ENCODE measurements around the gene ARMC3.
"Not testable (repeated sequence)": the region's sequence is repeated elsewhere in the genome, so short reads cannot be mapped to it uniquely, and the experiment has no call there.

ARMC3 gene

DNA sequence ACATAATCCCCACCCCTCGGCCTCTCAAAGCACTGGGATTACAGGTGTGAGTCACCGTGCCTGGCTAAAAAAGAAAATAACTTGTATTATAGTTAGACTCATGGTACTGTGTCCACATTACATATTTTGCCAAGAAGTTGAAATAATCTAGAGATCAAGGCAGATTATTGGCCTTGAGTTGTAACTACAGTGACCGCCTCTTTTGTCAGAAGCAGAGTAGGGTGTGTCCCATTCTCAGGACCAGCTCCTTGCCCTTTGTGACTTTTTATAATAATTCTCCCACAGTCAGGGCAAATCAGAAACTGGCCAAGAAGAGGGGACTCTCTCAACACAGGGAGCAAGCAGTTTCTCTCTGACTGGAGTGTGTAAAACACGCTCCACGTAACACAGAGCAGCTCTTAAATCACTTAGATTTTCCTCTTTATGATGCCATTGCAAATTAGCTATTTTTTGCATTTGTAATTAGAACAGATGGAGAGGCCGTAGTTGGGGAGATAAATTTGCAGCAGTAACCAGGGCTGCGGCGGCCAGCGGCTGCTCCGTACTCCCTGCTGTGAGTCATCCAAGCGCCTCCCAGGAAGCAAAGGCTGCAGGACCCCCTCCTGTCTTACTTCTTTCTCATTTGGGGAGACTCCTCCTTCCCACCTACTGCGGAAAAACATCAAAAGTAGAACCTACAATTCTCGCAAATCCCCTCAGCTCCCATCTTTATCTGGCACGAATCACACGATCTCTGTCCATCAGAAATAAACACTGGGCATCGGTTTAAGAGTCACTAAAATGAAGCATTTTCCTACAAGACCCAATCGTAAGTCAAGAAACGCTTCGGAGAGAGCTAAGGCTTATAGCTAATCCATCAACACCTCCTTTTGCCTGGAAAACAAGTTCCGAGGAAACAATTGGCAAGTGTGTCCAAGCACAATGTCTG lies 135.5 kb downstream of the ARMC3 start:
- no peak for DNase-seq
- Mint-ChIP-seq H3K36me3 (ENCODE audit: low read depth) (no peaks in the 10 kb centered on the region), H3K9me3 (peaks cover 9% of the 10 kb centered on the region), H3K27me3 (peaks cover 1% of the 10 kb centered on the region), H3K4me1 (no peaks in the 10 kb centered on the region), H3K4me3 (no peak overlapping the region), H3K27ac (no peak overlapping the region)
- ATAC-seq, result no peak

DNA sequence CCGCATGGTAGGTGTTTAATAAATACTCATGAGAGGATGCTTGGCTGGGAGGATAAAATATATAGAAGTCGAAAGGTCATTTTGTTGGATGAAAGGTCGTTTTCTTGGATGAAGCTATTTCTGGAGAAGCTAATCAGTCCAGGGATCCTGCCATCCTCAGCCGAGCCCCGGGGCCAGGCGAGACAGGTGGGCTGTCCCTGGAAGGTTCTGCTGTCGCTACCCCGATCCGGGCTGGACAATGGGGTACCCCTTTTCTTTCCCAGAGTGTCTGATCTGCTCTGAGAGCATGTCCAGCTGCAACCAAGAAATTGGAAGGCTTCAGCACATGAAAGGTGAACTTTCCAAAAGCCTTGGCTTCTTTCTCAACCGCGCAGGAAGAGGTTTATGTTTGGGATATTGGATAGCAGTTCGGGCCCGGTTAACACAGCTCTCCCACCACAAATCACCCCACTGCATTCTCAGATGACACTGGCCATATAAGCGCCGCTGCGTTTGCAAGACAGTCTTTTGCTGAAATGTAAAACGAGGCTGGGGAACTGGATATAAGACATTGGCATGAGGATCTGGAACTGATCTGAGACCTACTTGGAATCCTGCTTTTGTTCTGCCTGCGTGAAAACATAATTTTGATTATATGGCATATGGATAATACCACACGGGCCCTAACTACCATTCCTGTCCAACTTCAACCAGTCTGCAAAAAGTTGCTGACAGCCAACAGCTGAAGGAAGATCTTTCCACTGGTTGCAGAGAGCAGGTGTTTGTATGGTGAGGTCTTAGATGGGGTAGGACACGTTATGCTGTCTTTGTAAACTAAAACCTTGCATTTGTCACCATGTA lies 136.3 kb downstream of the ARMC3 start:
- Mint-ChIP-seq H3K27me3 (no peaks in the 10 kb centered on the region), H3K4me3 (no peak overlapping the region), H3K36me3 (ENCODE audit: low read depth) (no peaks in the 10 kb centered on the region), H3K4me1 (no peaks in the 10 kb centered on the region), H3K27ac (no peak overlapping the region), H3K9me3 (peaks cover 3% of the 10 kb centered on the region)
- ATAC-seq (no peak), DNase-seq (no peak)

DNA sequence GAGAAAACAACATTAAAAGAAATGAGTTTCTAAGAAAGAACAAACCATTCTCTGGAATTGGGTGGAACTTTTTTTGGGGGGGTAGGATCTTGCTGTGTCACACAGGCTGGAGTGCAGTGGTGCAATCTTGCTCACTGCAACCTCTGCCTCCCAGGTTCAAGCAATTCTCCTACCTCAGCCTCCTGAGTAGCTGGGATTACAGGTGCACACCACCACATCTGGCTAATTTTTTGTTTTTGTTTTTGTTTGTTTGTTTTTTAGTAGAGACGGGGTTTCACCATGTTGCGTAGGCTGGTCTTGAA lies 136.9 kb downstream of the ARMC3 start:
- not testable (repeated sequence) for H3K4me1 Mint-ChIP-seq; ATAC-seq; DNase-seq; H3K9me3 Mint-ChIP-seq; H3K36me3 Mint-ChIP-seq (ENCODE audit: low read depth); H3K4me3 Mint-ChIP-seq; H3K27me3 Mint-ChIP-seq; H3K27ac Mint-ChIP-seq

DNA sequence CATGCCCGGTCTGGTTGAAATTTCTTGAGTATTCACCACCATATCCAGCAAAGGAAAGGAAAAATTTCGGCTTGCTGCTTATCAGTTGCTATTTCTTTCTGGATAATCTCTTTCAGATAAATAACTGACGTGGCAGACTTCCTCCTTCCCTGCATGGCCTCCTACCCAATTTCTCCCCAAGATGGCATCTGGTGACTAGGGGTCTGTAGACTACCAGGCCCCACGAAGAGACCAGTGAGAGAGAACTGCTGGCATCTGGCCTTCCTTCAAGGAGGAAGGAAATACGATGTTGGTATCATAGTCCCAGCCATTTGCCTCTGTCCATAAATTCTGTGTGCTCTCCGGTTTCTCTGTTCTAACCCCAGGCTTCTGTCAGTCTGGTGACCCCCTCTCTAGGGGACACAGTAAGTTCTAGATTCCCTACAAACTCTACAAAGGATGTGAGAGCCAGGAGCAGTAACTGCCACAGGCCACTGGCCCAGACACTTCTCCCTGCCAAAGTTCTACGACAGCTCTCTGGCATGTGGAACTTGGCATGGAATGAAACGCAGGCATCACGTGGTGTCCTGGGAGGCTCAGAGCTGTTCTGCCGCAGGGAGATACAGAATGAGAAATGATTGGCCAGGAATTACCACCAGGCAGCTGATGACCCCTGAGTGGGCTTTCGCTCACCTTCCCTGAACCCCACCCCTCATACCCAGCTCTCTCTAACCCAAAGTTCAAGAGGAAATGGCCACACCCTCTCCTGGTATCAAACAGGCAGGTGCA lies 137.5 kb downstream of the ARMC3 start:
- Mint-ChIP-seq H3K36me3 (ENCODE audit: low read depth) (no peaks in the 10 kb centered on the region), H3K27ac (no peak overlapping the region), H3K4me3 (no peak overlapping the region), H3K27me3 (no peaks in the 10 kb centered on the region), H3K4me1 (no peaks in the 10 kb centered on the region), H3K9me3 (no peaks in the 10 kb centered on the region)
- no peak for ATAC-seq
- DNase-seq, result no peak

DNA sequence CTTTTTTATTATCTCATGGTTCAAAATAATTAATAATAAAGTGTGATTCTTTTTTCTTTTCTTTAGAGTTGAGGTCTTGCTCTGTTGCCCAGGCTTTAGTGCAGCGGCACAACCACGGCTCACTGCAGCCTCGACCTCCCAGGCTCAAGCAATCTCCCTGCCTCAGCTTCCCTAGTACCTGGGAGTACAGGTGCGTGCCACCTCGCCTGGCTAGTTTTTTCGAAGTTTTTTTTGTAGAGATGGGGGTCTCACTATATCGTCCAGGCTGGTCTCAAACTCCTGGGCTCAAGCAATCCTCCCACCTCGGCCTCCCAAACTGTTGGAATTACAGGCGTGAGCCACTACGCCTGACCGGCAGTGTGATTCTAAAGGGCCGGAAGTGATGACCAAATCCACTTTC lies 139.5 kb downstream of the ARMC3 start:
- Mint-ChIP-seq H3K4me1 (no peaks in the 10 kb centered on the region), H3K27me3 (peaks cover 2% of the 10 kb centered on the region), H3K27ac (no peak overlapping the region), H3K36me3 (ENCODE audit: low read depth) (no peaks in the 10 kb centered on the region), H3K9me3 (no peaks in the 10 kb centered on the region), H3K4me3 (no peak overlapping the region)
- ATAC-seq (no peak), DNase-seq (no peak)

DNA sequence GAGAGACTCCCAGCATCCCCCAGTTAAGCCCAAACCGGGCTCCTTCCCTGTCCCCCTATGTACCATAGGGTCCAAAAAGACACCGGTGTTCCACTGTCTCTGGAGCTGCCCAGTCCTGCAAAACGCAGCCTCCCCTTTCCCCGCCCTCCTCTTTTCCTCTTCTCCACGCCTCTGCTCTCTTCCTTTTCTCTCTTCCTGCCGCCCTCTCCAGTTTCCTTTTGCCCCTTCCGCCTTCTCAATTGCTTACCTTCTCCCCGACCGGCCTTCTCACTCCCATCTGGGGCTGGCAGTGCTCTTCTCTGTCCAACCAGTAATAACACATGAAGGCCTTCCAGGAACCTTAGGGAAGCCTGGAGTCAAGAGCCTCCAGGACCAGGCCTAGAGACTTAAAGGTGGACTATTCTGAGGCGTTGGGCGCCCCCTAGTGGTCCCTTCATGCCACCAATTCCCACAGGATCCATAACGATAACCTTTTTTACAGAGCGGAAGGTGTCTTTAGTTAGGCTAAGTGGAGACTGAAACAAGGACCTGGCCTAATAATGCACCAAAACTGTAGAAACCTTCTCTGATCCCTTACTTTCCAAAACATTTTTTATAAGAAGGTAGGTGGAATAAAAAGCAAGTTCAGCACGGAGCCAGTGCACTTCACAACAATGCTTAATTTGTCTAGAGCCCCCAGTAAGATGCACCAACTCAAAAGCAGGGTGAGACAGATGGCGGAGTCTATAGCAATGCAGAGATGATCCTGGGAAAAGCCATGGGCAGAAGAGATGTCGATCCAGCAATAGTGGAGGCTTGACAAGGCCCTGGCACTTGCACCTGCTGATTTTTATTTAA lies 140.3 kb downstream of the ARMC3 start:
- Mint-ChIP-seq H3K36me3 (ENCODE audit: low read depth) (no peaks in the 10 kb centered on the region), H3K9me3 (no peaks in the 10 kb centered on the region), H3K27me3 (peaks cover 2% of the 10 kb centered on the region), H3K4me3 (no peak overlapping the region), H3K4me1 (no peaks in the 10 kb centered on the region), H3K27ac (no peak overlapping the region)
- peak; percentile 71 for DNase-seq
- peak; percentile 70 for ATAC-seq

DNA sequence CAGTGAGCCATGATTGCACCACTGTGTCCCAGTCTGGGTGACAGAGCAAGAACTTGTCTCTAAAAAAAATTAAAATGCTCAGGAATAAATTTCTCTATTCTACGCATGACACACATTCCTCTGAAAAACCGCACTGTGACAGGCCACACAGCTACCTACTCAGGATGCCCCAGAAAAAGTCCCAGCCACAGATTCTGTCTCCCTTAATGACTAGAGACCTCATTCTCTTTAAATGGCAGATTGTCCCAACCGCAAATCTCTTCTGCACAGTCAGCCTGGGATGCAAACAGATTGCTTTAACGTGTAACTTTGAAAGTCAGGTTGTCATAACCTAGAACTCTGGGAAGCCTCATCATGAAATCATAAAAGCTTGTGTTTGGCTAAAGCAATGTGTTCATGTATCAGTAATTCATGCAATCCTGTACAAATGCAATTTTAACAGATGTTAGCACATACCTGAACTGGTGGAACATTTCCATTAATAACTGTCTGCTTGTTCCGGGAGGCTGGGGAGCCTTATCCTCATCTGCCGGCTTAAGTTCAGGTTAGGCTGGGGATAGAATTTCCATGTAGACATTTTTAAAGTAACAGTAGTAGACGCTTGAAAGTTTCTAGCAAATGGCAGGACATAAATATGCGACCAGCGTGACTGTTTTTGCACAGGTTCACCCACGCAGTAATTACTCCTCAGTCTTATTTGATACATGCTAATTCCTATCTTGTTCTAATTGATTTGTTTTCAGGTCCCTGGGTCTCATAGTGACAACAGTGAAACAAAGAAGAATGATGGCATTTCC lies 141.4 kb downstream of the ARMC3 start:
- DNase-seq (peak; percentile 5), ATAC-seq (peak; percentile 37)
- H3K27me3 Mint-ChIP-seq, result peaks cover 2% of the 10 kb centered on the region
- no peak overlapping the region for H3K27ac Mint-ChIP-seq
- H3K36me3 Mint-ChIP-seq (ENCODE audit: low read depth), result no peaks in the 10 kb centered on the region
- H3K4me3 Mint-ChIP-seq, result no peak overlapping the region
- H3K4me1 Mint-ChIP-seq, result no peaks in the 10 kb centered on the region
- no peaks in the 10 kb centered on the region for H3K9me3 Mint-ChIP-seq

DNA sequence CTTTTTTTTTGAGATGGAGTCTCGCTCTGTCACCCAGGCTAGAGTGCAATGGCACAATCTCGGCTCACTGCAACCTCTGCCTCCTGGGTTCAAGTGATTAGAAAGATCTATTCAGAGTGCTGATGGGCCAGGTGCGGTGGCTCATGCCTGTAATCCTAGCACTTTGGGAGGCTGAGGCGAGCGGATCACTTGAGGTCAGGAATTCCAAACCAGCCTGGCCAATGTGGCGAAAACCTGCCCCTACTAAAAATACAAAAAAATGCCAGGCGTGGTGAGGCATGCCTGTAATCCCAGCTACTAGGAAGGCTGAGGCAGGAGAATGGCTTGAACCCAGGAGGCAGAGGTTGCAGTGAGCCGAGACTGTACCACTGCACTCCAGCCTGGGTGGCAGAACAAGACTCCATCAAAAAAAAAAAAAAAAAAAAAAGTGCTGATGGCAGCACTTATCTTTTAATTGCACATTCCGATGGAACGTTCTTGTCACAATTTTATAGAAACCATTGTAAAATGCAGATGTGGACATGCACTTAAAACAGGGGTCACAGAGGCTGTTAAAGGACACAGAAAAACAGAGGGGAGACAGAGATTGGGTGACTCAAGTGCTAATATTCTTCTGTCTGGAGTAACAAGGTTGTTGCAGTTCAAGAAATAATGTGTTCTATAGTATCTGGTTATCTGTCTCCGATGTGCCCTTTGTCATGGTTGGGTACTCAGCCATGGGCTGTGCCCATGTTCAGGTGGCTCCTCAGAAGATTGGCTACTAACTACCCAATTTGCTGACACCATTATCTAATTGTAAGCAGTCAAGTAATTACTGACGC lies 142.4 kb downstream of the ARMC3 start:
- not testable (repeated sequence) for H3K4me3 Mint-ChIP-seq; ATAC-seq; H3K27ac Mint-ChIP-seq; H3K9me3 Mint-ChIP-seq; H3K4me1 Mint-ChIP-seq; DNase-seq; H3K27me3 Mint-ChIP-seq; H3K36me3 Mint-ChIP-seq (ENCODE audit: low read depth)

DNA sequence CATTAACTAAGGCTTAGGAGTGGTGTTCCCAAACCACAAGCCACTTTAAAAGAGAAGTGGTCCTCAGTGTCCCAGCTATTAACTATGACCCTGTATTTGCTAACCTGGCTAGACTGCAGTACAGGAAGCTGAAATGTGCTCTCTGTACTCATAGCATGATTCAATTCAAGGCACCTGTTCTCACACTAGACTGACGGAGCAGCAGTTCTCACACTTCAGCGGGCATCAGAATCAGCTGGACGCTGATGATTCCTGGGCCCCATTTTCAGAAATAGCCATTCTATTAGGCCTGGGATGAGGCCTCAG lies 143.0 kb downstream of the ARMC3 start:
- no peak overlapping the region for H3K4me3 Mint-ChIP-seq
- H3K27me3 Mint-ChIP-seq, result peaks cover 9% of the 10 kb centered on the region
- H3K27ac Mint-ChIP-seq, result no peak overlapping the region
- H3K4me1 Mint-ChIP-seq, result no peaks in the 10 kb centered on the region
- DNase-seq (no peak), ATAC-seq (no peak)
- H3K36me3 Mint-ChIP-seq (ENCODE audit: low read depth), result no peaks in the 10 kb centered on the region
- no peaks in the 10 kb centered on the region for H3K9me3 Mint-ChIP-seq

DNA sequence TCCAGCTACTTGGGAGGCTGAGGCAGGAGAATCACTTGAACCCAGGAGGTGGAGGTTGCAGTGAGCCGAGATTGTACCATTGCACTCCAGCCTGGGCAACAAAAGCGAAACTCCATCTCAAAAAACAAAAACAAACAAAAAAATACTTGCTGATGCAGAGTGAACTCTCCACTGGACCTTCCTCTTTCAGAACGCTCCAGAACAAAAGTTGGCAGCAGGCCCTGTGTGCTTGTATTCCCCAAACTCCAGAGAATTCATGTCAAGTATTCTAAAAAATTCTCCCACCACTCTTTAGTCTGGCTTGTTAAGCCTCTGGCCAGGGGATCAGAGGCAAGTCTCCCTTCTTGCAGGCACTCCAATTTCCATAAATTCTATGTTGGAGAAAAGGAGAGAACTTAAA lies 144.7 kb downstream of the ARMC3 start:
- DNase-seq; H3K36me3 Mint-ChIP-seq (ENCODE audit: low read depth); ATAC-seq; H3K4me1 Mint-ChIP-seq; H3K4me3 Mint-ChIP-seq; H3K9me3 Mint-ChIP-seq; H3K27ac Mint-ChIP-seq: not testable (repeated sequence)
- peaks cover 19% of the 10 kb centered on the region for H3K27me3 Mint-ChIP-seq

DNA sequence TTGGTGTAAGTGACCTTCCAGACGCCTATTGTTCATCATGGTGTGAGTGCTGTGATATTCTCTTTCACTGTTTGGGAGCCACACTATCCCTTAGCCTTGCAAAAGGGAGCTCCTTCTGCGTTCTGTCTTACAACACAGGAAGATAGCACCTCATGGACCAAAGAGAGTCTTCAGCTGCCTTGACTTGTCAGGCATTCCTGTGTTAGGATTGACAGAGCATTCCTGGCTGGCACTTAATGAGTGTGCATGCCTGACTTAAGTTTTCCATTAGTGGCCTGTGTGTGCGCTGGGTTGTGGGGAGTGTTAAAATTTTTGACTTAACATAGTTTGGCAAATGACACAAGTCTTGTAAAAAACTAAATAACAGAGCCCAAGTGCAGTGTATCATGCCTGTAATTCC lies 145.7 kb downstream of the ARMC3 start:
- ATAC-seq (no peak), DNase-seq (no peak)
- no peaks in the 10 kb centered on the region for H3K9me3 Mint-ChIP-seq
- H3K4me3 Mint-ChIP-seq, result no peak overlapping the region
- no peaks in the 10 kb centered on the region for H3K36me3 Mint-ChIP-seq (ENCODE audit: low read depth)
- H3K4me1 Mint-ChIP-seq, result no peaks in the 10 kb centered on the region
- no peak overlapping the region for H3K27ac Mint-ChIP-seq
- peaks cover 24% of the 10 kb centered on the region for H3K27me3 Mint-ChIP-seq

DNA sequence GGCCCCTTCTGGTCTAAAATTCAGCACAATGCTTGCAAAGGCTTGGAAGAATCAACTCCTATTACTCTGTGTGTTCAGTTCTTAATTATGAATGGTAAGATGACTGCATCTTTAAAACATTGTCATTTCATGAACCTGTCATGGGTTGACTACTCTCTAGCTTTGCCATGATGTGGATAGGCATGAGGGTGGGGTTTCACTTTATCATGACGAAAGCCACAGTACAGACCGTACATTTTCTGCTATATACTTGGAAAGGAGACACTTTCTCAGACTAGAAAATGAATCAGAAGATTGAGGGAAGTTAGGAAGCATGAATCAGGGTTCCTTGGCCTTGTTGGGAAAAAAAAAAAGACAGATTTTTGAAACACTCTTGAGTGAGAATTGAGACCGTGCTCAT lies 147.8 kb downstream of the ARMC3 start:
- H3K4me3 Mint-ChIP-seq, result no peak overlapping the region
- DNase-seq, result no peak
- H3K27me3 Mint-ChIP-seq, result peaks cover 34% of the 10 kb centered on the region
- no peak for ATAC-seq
- H3K9me3 Mint-ChIP-seq, result no peaks in the 10 kb centered on the region
- H3K36me3 Mint-ChIP-seq (ENCODE audit: low read depth), result no peaks in the 10 kb centered on the region
- H3K4me1 Mint-ChIP-seq, result no peaks in the 10 kb centered on the region
- no peak overlapping the region for H3K27ac Mint-ChIP-seq

DNA sequence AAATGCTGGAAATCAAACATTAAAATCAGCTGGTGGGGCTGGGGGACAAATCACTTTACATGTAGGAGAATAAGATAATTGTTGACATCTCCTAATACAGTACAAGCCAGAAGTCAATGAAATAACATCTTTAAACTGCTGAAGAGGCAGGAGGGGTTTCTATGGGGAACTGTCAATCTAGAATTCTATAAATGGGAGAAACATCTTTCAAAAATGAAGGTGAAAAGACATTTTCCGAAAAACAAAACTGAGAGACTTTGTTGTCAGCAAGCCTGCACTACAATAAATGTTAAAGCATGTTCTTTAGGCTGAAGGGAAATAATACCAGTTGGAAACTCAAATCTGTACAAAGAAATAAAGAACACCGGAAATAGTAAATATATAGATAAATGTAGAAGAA lies 150.3 kb downstream of the ARMC3 start:
- no peaks in the 10 kb centered on the region for H3K36me3 Mint-ChIP-seq (ENCODE audit: low read depth)
- H3K4me3 Mint-ChIP-seq, result no peak overlapping the region
- H3K27me3 Mint-ChIP-seq, result peaks cover 40% of the 10 kb centered on the region
- H3K27ac Mint-ChIP-seq, result no peak overlapping the region
- H3K9me3 Mint-ChIP-seq, result no peaks in the 10 kb centered on the region
- ATAC-seq (no peak), DNase-seq (no peak)
- no peaks in the 10 kb centered on the region for H3K4me1 Mint-ChIP-seq
